Measurements from ENCODE around the gene DPYSL3. TPM values are rescaled to one million over a fixed set of nuclear protein-coding genes. Genes with fewer than 3 reads are reported as not detected.

Gene DPYSL3
- total RNA-seq, 1 donor, result 157 TPM

DNA sequence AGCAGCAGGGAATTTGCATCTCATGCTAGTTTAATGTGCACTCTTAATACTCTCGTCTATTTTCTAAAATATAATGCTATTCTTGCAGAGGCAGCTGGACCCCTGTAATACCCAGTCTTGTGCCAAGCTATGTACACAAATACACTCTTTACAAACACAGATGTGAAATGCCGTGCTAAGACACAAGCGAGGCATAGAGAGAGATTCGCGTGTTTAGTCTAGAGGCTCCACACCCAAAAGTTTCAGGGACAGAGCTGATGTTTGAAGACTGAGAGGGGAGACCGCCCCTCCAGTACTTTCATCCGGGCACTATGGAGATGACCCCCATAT lies 1.2 kb downstream of the DPYSL3 start:
- no peak for TF ChIP-seq CTCF (IDR thresholded peaks at IDR 0.05; ENCODE audit: insufficient read depth, low read length)
- H3K4me3 ChIP-seq (ENCODE audit: low read depth, low read length), result peak overlapping the region; percentile 98
- peak; percentile 40 for DNase-seq (ENCODE audit: low read depth)

DNA sequence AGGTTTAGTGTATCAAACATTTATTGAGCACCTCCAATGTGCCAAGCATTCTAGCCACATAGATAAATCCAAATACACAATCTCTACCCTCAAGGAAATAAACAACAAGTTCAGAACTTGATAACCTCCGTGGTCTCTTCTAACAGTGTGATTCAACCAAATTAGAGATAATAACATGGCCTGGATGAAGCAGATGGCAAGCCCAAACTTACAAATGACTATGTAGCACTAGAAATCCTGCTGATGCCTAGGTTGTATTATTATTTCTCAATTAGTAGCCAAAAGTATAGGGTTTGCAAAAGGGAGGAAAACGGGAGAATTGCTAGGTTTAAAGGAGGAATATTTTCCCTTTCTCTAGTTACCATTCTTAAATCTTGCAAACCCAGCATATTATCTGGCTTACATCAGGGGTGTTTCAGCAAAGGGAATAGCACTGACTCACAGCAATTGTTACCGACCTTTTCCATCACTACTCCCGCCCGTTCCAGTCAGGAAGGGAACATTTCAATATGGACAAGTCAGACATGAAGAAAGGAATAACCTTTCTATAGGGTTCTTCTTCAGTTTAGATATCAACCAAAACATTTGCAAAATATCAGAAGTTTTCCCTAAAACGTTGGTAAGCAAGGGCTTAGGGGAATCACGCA lies 2.3 kb downstream of the DPYSL3 start:
- peak; percentile 85 for DNase-seq (ENCODE audit: low read depth)
- no peak for TF ChIP-seq CTCF (IDR thresholded peaks at IDR 0.05; ENCODE audit: insufficient read depth, low read length)
- peak overlapping the region; percentile 98 for H3K4me3 ChIP-seq (ENCODE audit: low read depth, low read length)

- peak; percentile 56 for DNase-seq (ENCODE audit: low read depth)
Measured at GRCh38 chr5:147504535-147504934, 5.3 kb downstream of the DPYSL3 start.

DNA sequence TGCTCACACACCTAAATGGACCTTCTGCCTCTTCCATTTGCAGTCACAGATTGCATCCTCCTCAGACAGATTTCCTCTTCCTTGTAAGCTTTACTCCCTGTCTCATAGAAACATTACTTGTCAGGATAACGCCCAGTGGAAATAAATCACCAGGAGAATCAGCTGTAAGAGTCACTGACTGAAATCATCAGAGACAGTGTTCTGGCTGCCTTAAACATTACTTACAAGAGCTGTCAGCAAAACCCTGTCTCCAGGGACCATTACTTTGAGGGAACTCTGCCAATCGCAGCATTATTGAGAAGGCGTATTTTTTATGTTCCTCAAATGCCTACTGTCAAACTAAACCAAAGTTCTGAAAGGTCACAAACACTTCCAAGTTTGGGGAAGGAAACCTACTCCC lies 5.9 kb downstream of the DPYSL3 start:
- TF ChIP-seq CTCF (IDR thresholded peaks at IDR 0.05; ENCODE audit: insufficient read depth, low read length), result no peak
- DNase-seq (ENCODE audit: low read depth), result peak; percentile 94
- H3K4me3 ChIP-seq (ENCODE audit: low read depth, low read length), result peak overlapping the region; percentile 2

More at GRCh38 chr5:147504535-147504934, 5.3 kb downstream of the DPYSL3 start:
- no peak for TF ChIP-seq CTCF (IDR thresholded peaks at IDR 0.05; ENCODE audit: insufficient read depth, low read length)
- no peak overlapping the region for H3K4me3 ChIP-seq (ENCODE audit: low read depth, low read length)

DNA sequence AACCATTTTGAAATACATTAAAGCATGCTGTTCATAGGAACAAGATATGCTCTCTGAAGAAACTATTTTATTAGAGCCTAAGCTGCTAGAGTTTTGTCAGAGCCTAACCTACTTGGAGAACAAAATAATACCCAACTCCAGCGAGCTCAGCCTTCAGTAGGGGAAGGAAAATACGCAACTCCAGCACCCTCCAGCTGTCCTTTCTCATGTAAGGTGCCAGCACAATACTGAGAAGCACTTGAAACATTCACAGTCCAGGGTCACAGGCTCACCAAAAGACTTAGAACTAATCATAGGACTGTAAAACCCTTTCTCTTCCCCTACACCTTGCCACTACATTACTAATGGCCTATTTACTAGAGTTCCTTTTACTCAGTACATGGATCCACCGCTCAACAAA lies 18.9 kb downstream of the DPYSL3 start:
- H3K4me3 ChIP-seq (ENCODE audit: low read depth, low read length), result no peak overlapping the region
- peak; percentile 24 for DNase-seq (ENCODE audit: low read depth)
- TF ChIP-seq CTCF (IDR thresholded peaks at IDR 0.05; ENCODE audit: insufficient read depth, low read length), result no peak

DNA sequence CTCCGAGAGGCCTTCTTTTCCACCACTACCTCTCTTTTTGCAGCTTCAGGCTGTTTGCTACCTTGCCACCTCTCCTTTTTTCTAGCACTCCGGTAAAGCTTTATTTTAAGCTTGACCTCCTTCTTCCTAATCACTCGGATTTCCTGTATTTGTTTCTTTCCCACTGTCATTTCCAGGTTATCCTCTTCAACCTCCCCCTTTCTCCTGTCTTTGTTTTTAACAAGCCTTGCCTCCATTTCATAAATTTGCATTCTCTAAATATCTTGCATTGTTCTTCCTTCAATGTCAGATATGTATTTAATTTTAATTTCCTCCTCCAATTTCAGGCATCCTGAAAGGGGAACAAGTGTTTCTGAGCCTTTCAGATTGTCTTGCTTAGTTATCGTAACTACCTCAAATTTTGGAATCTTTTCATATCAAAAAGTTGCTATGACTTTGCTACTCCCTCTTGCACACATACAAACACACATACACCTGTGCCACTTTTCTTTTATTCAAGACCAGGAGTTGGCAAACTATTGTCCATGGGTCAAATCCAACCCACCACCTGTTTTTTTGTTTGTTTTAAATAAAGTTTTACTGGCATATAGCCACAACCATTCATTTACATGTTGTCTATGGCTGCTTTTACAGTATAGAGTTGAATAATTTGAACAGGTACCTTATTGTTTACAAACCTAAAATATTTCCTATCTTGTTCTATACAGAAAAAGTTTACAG lies 22.7 kb downstream of the DPYSL3 start:
- no peak for DNase-seq (ENCODE audit: low read depth)
- no peak for TF ChIP-seq CTCF (IDR thresholded peaks at IDR 0.05; ENCODE audit: insufficient read depth, low read length)
- H3K4me3 ChIP-seq (ENCODE audit: low read depth, low read length), result no peak overlapping the region

All from fibroblast of the aortic adventitia (primary cell).